MCF 10A (cell line): ENCODE data around the gene KCNC1. TPM values are rescaled to one million over a fixed set of nuclear protein-coding genes. Genes with fewer than 3 reads are reported as not detected.

Experiments
- BruUV-seq: library from RNA; stranded (reverse); fragments of 400-500 nt; replicated peaks from 2 replicates; lab custom pipeline; 2021; lab: Mats Ljungman, UMichigan
- CTCF ChIA-PET: fragments of 300-600 bp; sonication (Branson Sonifier 250); formaldehyde crosslinking; extraction: SDS; loops from one replicate; lab custom pipeline; 2021; ENCODE audit warnings: antibody characterized with exemption, inconsistent platforms; lab: Yijun Ruan, JAX
- POLR2A ChIA-PET: fragments of 300-600, 350-650 bp; sonication (Branson Sonifier 250); formaldehyde crosslinking; extraction: SDS; loops from one replicate; lab custom pipeline; 2020; ENCODE audit warnings: antibody characterized with exemption, inconsistent platforms; lab: Yijun Ruan, JAX
- DNase-seq: peaks from one replicate; pipeline ENCODE4 v3.0.0-alpha.2; 2018; ENCODE audit not compliant: unreplicated experiment
- H3K27ac Mint-ChIP-seq: one replicate; pipeline ENCODE4 v1.8.0; 2022; ENCODE audit warnings: mild to moderate bottlenecking, low read depth, mixed read lengths; ENCODE audit not compliant: unreplicated experiment
- H3K27me3 Mint-ChIP-seq: one replicate; pipeline ENCODE4 v1.8.0; 2022; ENCODE audit warnings: mixed read lengths; ENCODE audit not compliant: insufficient read depth, unreplicated experiment
- H3K36me3 Mint-ChIP-seq: one replicate; pipeline ENCODE4 v1.8.0; 2022; ENCODE audit warnings: mild to moderate bottlenecking, moderate library complexity, mixed read lengths; ENCODE audit not compliant: insufficient read depth, unreplicated experiment
- H3K4me1 Mint-ChIP-seq: one replicate; pipeline ENCODE4 v1.8.0; 2022; ENCODE audit warnings: mixed read lengths; ENCODE audit not compliant: insufficient read depth, unreplicated experiment
- H3K4me3 Mint-ChIP-seq: one replicate; pipeline ENCODE4 v1.8.0; 2022; ENCODE audit warnings: mild to moderate bottlenecking, moderate library complexity, mixed read lengths; ENCODE audit not compliant: unreplicated experiment
- H3K9me3 Mint-ChIP-seq: one replicate; pipeline ENCODE4 v1.8.0; 2022; ENCODE audit warnings: mixed read lengths; ENCODE audit not compliant: unreplicated experiment
- CTCF ChIP-seq: fragments of 200-600 bp; IDR thresholded peaks from one replicate; pipeline ENCODE4 v1.8.0; 2022; ENCODE audit warnings: antibody characterized with exemption, mild to moderate bottlenecking; ENCODE audit not compliant: unreplicated experiment
- intact Hi-C: fragments of 100-400 bp; cut with micrococcal nuclease; formaldehyde crosslinking; loops from 2 replicates; pipeline ENCODE4 v1.14.1; 2022
- total RNA-seq: library from RNA; stranded (reverse); gene quantifications from 2 replicates; pipeline ENCODE4 v1.2.3, GENCODE V29; 2022

Gene KCNC1
- total RNA-seq, 1 experiment from 2014 or later: not detected

GRCh38 chr11:17718510-17718962 lies 16.0 kb upstream of the KCNC1 start:
- no peak for DNase-seq
- CTCF ChIA-PET: interaction anchor here (0.8 to 1.0 kb wide), 2 partner anchors 12 to 267 kb away, joined by 3 read pairs; no protein-coding TSS in a partner anchor
- H3K36me3 Mint-ChIP-seq: no peaks in the 10 kb centered on the region
- no peak overlapping the region for H3K27ac Mint-ChIP-seq
- peaks cover 22% of the 10 kb centered on the region for H3K27me3 Mint-ChIP-seq
- POLR2A ChIA-PET: no interaction called here
- H3K4me1 Mint-ChIP-seq: no peaks in the 10 kb centered on the region
- H3K4me3 Mint-ChIP-seq: no peak overlapping the region
- no peaks in the 10 kb centered on the region for H3K9me3 Mint-ChIP-seq
- intact Hi-C loops: no loop called here
- no TSS peak for BruUV-seq
- no peak for TF ChIP-seq CTCF

GRCh38 chr11:17719028-17719937 lies 15.3 kb upstream of the KCNC1 start, which contains the start of gene MYOD1:
TSS of gene MYOD1 (plus strand) at chr11:17719571. CDS start at chr11:17719783, 212 bp downstream.
- Mint-ChIP-seq H3K4me1 (no peaks in the 10 kb centered on the region), H3K9me3 (no peaks in the 10 kb centered on the region), H3K27me3 (peaks cover 24% of the 10 kb centered on the region), H3K27ac (no peak within 1 kb of the TSS), H3K4me3 (no peak within 1 kb of the TSS), H3K36me3 (no peaks in the 10 kb centered on the region)
- no peak for DNase-seq
- POLR2A ChIA-PET: no interaction called here
- TF ChIP-seq CTCF: no peak
- intact Hi-C loops: no loop called here
- CTCF ChIA-PET: interaction anchor here (0.8 to 1.0 kb wide), 2 partner anchors 11 to 267 kb away, joined by 3 read pairs; no protein-coding TSS in a partner anchor
- BruUV-seq: no TSS peak

GRCh38 chr11:17719938-17720795 lies 14.4 kb upstream of the KCNC1 start:
- Mint-ChIP-seq H3K4me1 (no peaks in the 10 kb centered on the region), H3K27me3 (peaks cover 27% of the 10 kb centered on the region), H3K36me3 (no peaks in the 10 kb centered on the region), H3K9me3 (no peaks in the 10 kb centered on the region), H3K27ac (no peak overlapping the region), H3K4me3 (no peak overlapping the region)
- intact Hi-C loops: no loop called here
- ChIA-PET CTCF (interaction anchor here (0.6 to 2.9 kb wide), 3 partner anchors 11 to 258 kb away, joined by 3 to 19 read pairs (median 7); no protein-coding TSS in a partner anchor), POLR2A (no interaction called here)
- BruUV-seq: no TSS peak
- no peak for DNase-seq
- no peak for TF ChIP-seq CTCF
